Fibroblast of skin of back (primary cell): ENCODE results near the gene ZNF354B.

Experiments used
- DNase-seq: peaks from one replicate; pipeline ENCODE4 v3.0.0-alpha.2; 2013

Gene ZNF354B

GRCh38 chr5:178883815-178884430 lies 24.2 kb downstream of the ZNF354B start:
- no peak for DNase-seq

GRCh38 chr5:178895615-178896571 lies 36.1 kb downstream of the ZNF354B start, which contains the start of gene ZFP2:
ZFP2 (plus strand) TSS chr5:178895913; CDS start chr5:178931314, 35,401 bp downstream.
- DNase-seq, result peak; percentile 59

- no peak for DNase-seq
These were observed 39.5 kb downstream of the ZNF354B start for GRCh38 chr5:178899289-178899688.

- DNase-seq, result no peak
These were observed 43.1 kb downstream of the ZNF354B start for GRCh38 chr5:178902849-178903248.

- no peak for DNase-seq
These were observed 72.3 kb downstream of the ZNF354B start for GRCh38 chr5:178931846-178932760.
